ENCODE data around the gene GMCL2. TPM values are rescaled to one million over a fixed set of nuclear protein-coding genes. Genes with fewer than 3 reads are reported as not detected.

The GMCL2 gene
- total RNA-seq, 1 experiment from 2014 or later, result not detected

DNA sequence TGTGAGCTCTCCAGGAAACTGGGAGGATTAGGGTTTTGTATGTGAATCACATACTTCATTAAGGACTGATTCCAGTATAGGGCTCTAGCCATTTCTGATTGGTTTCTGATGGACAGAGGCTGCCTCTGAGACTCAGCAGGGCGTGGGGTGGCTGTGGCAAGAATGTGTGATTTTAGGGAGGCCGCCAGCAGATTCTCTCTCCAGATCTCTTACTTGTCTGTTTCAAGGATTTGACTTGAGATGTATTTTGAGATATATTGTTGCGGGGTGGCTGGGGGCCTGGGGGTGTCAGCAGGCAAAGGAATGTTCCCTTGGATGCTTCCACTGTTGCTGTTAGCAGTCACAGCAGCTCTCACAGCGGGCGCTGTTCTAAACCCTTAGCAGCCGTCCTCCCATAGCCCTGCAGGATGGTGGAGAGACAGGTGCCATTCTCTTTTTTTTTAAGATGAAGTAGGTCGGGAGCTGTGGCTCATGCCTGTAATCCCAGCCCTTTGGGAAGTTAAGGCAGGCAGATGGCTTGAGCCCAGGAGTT, 9.2 kb upstream of the GMCL2 start:
- CTCF ChIA-PET, result interaction anchor here (0.8 to 1.1 kb wide), 3 partner anchors 10 to 39 kb away, joined by 3 to 6 read pairs (median 3); no protein-coding TSS in a partner anchor
- no peaks in the 10 kb centered on the region for H3K79me2 ChIP-seq (ENCODE audit: insufficient read depth, low read length)
- DNase-seq (ENCODE audit: low read depth, low spot score) (no peak), ATAC-seq (no peak)
- no TSS peak for BruUV-seq (replicated peaks)
- H2AFZ ChIP-seq (ENCODE audit: low read depth, low read length, poor library complexity, severe bottlenecking), result no peak overlapping the region
- H3K27me3 ChIP-seq (ENCODE audit: insufficient read depth, low read length), result no peaks in the 10 kb centered on the region
- intact Hi-C loops (cut with micrococcal nuclease), result no loop called here
- POLR2A ChIA-PET, result no interaction called here
- H3K9me2 ChIP-seq (ENCODE audit: insufficient read depth), result no peaks in the 10 kb centered on the region
- no peaks in the 10 kb centered on the region for H3K36me3 ChIP-seq (ENCODE audit: control insufficient read depth in 1 of 2, insufficient read depth in 2 of 2, low read length in 2 of 2)
- RAD21 ChIA-PET (ENCODE audit: low non-redundant PET in 1 of 2, low total read pairs in 2 of 2, uncharacterized antibody in 2 of 2, unreplicated experiment in 2 of 2), result no interaction called here
- H3K4me2 ChIP-seq (ENCODE audit: low read length), result no peak overlapping the region
- H3K27ac ChIP-seq (ENCODE audit: low read depth, low read length), result no peak overlapping the region
- H3K4me1 ChIP-seq (ENCODE audit: control insufficient read depth in 1 of 2, insufficient read depth in 2 of 2, low read length in 2 of 2), result peaks cover 0 to 3% of the 10 kb centered on the region in 2 experiments; a peak in 2 of 4 replicates
- TF ChIP-seq EZH2 (IDR thresholded peaks at IDR 0.05) (no peak), FOSL1 (IDR thresholded peaks at IDR 0.05; ENCODE audit: low read depth) (no peak), MAX (IDR thresholded peaks at IDR 0.05) (no peak), ZFX (IDR thresholded peaks at IDR 0.05) (no peak), ELF1 (IDR thresholded peaks at IDR 0.05; ENCODE audit: borderline replicate concordance, low read depth) (no peak), EGR1 (IDR thresholded peaks at IDR 0.05; ENCODE audit: low read depth) (no peak), TCF7L2 (IDR thresholded peaks at IDR 0.05; ENCODE audit: borderline replicate concordance, extremely low read depth, insufficient read depth, insufficient read length) (no peak), SRF (IDR thresholded peaks at IDR 0.05; ENCODE audit: low read depth) (no peak), CBX3 (IDR thresholded peaks at IDR 0.05; ENCODE audit: low read depth) (no peak), JUND (IDR thresholded peaks at IDR 0.05) (no peak), SP1 (IDR thresholded peaks at IDR 0.05; ENCODE audit: low read depth) (no peak), RAD21 (IDR thresholded peaks at IDR 0.05; ENCODE audit: low read depth) (no peak), CEBPB (IDR thresholded peaks at IDR 0.05; ENCODE audit: low read depth) (no peak), POLR2AphosphoS5 (IDR thresholded peaks at IDR 0.05; ENCODE audit: low read depth, low read length) (no peak), ZNF274 (IDR thresholded peaks at IDR 0.05; ENCODE audit: low read depth, low read length) (no peak)
- TF ChIP-seq, protein P1, sequence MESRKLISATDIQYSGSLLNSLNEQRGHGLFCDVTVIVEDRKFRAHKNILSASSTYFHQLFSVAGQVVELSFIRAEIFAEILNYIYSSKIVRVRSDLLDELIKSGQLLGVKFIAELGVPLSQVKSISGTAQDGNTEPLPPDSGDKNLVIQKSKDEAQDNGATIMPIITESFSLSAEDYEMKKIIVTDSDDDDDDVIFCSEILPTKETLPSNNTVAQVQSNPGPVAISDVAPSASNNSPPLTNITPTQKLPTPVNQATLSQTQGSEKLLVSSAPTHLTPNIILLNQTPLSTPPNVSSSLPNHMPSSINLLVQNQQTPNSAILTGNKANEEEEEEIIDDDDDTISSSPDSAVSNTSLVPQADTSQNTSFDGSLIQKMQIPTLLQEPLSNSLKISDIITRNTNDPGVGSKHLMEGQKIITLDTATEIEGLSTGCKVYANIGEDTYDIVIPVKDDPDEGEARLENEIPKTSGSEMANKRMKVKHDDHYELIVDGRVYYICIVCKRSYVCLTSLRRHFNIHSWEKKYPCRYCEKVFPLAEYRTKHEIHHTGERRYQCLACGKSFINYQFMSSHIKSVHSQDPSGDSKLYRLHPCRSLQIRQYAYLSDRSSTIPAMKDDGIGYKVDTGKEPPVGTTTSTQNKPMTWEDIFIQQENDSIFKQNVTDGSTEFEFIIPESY (IDR thresholded peaks at IDR 0.05; ENCODE audit: extremely low read depth, insufficient replicate concordance, low read length), result no peak
- TF ChIP-seq, protein P2, sequence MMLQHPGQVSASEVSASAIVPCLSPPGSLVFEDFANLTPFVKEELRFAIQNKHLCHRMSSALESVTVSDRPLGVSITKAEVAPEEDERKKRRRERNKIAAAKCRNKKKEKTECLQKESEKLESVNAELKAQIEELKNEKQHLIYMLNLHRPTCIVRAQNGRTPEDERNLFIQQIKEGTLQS (IDR thresholded peaks at IDR 0.05), result no peak
- no peaks in the 10 kb centered on the region for H4K20me1 ChIP-seq (ENCODE audit: insufficient read depth)
- no peak overlapping the region for H3K4me3 ChIP-seq (replicated peaks in 1 of 2; ENCODE audit: low read depth in 1 of 2, low read length in 2 of 2)
- H3K9me3 ChIP-seq (ENCODE audit: control insufficient read depth in 1 of 2, insufficient read depth in 1 of 2, low read depth in 1 of 2, low read length in 2 of 2), result peaks cover 0 to 3% of the 10 kb centered on the region in 2 experiments; a peak in 1 of 4 replicates
- H3K9ac ChIP-seq (ENCODE audit: low read length), result no peak overlapping the region
